PFSK-1 (cell line): Measurements from ENCODE around the gene NELFCD.

ENCODE experiments used
- FOXP2 ChIP-seq: optimal IDR thresholded peaks from 2 replicates; pipeline ENCODE3; 2011; ENCODE audit warnings: borderline replicate concordance, control low read depth, inconsistent platforms; ENCODE audit not compliant: insufficient read depth; ENCODE audit errors: extremely low read length, extremely low read depth
- POLR2AphosphoS5 ChIP-seq: IDR thresholded peaks from 2 replicates; pipeline ENCODE4 v1.6.1; 2012; ENCODE audit warnings: low read depth, mild to moderate bottlenecking, control low read depth, low read length, moderate library complexity
- REST ChIP-seq, 2 experiments: IDR thresholded peaks; 2 replicates each; pipeline versions ENCODE4 v1.6.1 to v1.8.0; 2011 to 2012; ENCODE audit warnings: low read depth in 2 of 2, low read length in 2 of 2, control low read depth in 1 of 2, inconsistent platforms in 1 of 2, mild to moderate bottlenecking in 1 of 2, moderate library complexity in 1 of 2; ENCODE audit not compliant: insufficient read depth in 1 of 2
- SIN3A ChIP-seq: IDR thresholded peaks from 2 replicates; pipeline ENCODE4 v1.6.1; 2012; ENCODE audit warnings: mild to moderate bottlenecking, low read length, moderate library complexity, borderline replicate concordance; ENCODE audit not compliant: insufficient read depth
- TAF1 ChIP-seq: IDR thresholded peaks from 2 replicates; pipeline ENCODE4 v1.6.1; 2012; ENCODE audit warnings: low read length, control low read depth, borderline replicate concordance; ENCODE audit not compliant: insufficient read depth

The NELFCD gene

DNA sequence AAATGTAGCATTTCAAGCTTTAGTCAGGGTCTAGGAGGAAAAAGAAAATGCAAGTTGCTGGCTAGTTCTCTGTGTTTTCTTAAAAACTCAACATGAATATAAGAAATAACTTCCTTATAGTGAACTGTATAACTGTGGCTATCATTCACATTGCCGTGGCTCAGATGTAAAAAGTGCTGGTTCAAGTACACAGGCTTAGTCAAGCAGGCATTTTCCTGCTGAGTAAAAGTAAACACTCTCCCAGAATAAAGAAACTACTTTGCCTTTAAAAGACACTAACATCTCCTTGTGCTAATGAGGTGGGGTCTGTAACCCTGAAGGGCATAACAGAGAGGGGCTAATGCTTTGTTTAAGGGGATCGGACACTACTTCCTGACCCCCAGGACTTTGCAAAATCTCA is 47.8 kb downstream of the NELFCD start:
- no peak for TF ChIP-seq REST (IDR thresholded peaks at IDR 0.05; ENCODE audit: insufficient read depth in 1 of 2, low read depth in 2 of 2, low read length in 2 of 2)
- TF ChIP-seq SIN3A: no peak
- TF ChIP-seq FOXP2: no peak
- TF ChIP-seq POLR2AphosphoS5: no peak
- TF ChIP-seq TAF1: no peak

DNA sequence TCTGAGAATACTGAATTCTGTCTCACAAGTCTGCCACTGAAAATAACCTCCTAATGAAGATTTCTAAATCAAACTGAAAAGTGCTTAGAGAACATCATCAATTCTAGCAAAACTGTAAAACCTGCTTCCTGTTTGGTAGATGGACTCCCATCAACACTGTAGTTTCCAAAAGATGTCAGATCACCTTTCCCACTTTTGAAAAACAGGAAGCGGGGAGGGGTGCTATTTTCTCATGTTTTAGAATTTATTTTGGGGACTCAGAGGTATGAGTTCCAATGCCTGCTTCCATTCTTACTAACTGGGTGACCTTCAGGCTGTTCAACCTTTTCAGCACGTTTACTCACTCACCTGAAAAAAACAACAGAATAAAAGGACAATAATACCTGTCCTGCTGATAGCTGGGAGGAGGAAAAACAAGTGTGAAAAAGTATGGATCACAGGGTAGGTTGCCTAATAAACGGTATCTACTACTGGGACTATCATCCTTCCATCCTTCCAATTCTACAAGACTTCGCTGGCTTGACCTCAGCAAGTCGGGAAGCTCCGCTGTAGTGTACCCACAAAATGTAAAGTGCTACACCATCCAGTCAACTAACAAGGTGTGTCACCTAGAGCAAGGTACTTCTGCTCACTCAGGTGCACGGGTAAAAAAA is 50.0 kb downstream of the NELFCD start:
- no peak for TF ChIP-seq SIN3A
- no peak for TF ChIP-seq TAF1
- TF ChIP-seq REST (IDR thresholded peaks at IDR 0.05; ENCODE audit: insufficient read depth in 1 of 2, low read depth in 2 of 2, low read length in 2 of 2): no peak
- TF ChIP-seq FOXP2: no peak
- TF ChIP-seq POLR2AphosphoS5: no peak

DNA sequence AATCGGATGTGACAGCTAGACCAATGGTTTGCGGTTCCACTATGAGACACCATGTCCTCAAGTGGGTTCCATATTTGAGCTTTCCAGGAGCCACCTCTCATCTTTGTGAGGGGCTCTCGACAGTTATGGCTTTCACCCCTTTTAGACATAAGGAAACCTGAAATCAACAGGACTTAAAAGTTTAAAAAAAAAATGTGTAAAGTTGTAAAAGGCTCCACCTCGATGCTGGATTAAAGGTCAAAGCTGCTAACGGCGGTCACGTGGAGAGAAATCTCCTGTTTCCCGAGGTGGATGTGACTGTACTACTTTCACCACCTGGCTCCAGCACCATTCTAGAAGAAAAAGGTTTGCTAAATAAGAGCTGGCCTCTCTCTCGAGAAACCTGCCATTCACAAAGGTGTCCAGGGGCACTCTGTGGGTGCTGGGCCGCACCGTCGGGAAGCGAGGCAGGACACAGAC is 50.5 kb downstream of the NELFCD start:
- TF ChIP-seq POLR2AphosphoS5 (no peak), FOXP2 (no peak), TAF1 (no peak), REST (IDR thresholded peaks at IDR 0.05; ENCODE audit: insufficient read depth in 1 of 2, low read depth in 2 of 2, low read length in 2 of 2) (no peak)

DNA sequence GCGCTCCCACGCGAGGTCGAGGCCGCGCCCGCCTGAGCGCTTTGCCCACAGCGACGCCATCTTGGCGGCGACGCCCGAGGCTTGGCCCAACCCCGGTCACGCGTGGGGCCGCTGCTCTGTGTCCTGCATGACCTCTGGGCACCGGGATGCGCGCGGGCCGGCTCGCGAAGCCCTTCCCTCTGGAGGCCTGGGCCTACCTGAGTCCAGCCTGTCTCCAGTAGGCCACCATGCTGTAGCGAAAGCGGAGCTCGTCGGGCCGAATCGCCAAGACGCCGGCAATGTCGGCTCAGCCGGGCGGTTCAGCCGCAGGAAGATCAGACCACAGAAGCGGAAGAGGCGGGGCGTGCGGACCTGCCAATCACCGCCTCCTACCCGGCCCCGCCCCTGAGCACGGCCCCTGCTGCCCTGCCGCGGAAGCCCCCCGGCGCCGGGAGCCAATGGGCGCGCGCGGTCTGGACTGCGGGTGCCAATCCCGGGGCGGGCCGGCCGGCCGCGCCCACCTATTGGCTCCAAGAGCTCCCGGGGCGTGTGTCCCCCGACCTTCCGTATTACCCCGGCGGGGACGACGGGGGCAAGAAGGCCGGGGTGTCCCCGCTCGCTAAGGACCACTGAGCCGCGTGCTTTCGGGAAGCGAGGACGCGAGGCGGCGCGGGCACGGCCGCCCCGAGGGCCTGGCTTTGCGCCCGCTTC is 51.1 kb downstream of the NELFCD start, which contains the start of gene ATP5F1E:
Gene ATP5F1E (minus strand): TSS at position 313 of the 690 bp plus-strand sequence. CDS start 84 bp downstream, at position 229.
- TF ChIP-seq SIN3A: no peak
- peak; percentile 42 for TF ChIP-seq FOXP2
- TF ChIP-seq REST (IDR thresholded peaks at IDR 0.05; ENCODE audit: insufficient read depth in 1 of 2, low read depth in 2 of 2, low read length in 2 of 2): 0 out of 4 replicates have a peak, but pooled peaks have one; percentile 29 to 38
- TF ChIP-seq POLR2AphosphoS5: peak; percentile 90
- peak; percentile 48; the same call in 1 of the 2 replicates for TF ChIP-seq TAF1
